Caki2 (cell line): ENCODE measurements around the gene HLA-DMA. TPM values are rescaled to one million over a fixed set of nuclear protein-coding genes. Genes with fewer than 3 reads are reported as not detected.

Experiments
- DNase-seq: peaks from one replicate; pipeline ENCODE4 v3.0.0-alpha.2; 2015; ENCODE audit warnings: low read depth
- in situ Hi-C: cut with HindIII; loops from 2 replicates; pipeline ENCODE4 v1.10.0; 2016; ENCODE audit warnings: low sequenced_read_pairs, low pct_unique_long_range_greater_than_20kb, mixed read lengths
- total RNA-seq: library from RNA; depleted of rRNA; stranded (reverse); fragments of >200 nt; shearing (Covaris generic); gene quantifications from 2 replicates; pipeline ENCODE4 v1.2.3, GENCODE V29; 2014; ENCODE audit warnings: low replicate concordance; rRNA removed

HLA-DMA gene
- total RNA-seq: 7.4 and 16.7 TPM in 2 replicates

- in situ Hi-C loops: no loop called here
- DNase-seq: peak; percentile 97
Measured at GRCh38 chr6:32952817-32953739, at the start of gene HLA-DMA. Gene HLA-DMA, minus strand, starts transcription at chr6:32953097. Its CDS starts 61 bp downstream, at chr6:32953036.

DNA sequence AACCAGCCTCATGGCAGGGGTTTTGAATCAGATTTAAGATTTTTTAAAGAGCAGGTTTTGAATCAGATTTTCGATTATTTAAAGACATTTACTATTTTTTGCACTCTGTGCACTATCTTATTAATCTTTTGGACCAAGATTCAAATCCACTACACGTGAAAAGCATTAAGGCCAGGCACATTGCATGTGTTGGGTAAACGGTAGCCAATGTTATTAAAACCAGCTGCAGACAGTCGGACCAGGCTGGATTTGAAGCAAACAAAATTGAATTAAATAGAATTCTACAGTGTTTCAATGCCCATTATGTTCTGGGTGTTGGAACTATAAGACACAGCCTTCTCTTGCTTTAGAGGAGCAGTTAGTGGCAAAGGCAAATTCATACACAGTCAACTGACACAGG is 48.8 kb upstream of the HLA-DMA start:
- in situ Hi-C loops: no loop called here
- DNase-seq: no peak

- in situ Hi-C loops: no loop called here
- no peak for DNase-seq
Measured at GRCh38 chr6:33000055-33000454, 47.2 kb upstream of the HLA-DMA start.

GRCh38 chr6:32995448-32995847 is 42.6 kb upstream of the HLA-DMA start:
- DNase-seq: no peak
- in situ Hi-C loops: no loop called here

GRCh38 chr6:32993363-32993973 is 40.6 kb upstream of the HLA-DMA start:
- in situ Hi-C loops: no loop called here
- DNase-seq: no peak

DNA sequence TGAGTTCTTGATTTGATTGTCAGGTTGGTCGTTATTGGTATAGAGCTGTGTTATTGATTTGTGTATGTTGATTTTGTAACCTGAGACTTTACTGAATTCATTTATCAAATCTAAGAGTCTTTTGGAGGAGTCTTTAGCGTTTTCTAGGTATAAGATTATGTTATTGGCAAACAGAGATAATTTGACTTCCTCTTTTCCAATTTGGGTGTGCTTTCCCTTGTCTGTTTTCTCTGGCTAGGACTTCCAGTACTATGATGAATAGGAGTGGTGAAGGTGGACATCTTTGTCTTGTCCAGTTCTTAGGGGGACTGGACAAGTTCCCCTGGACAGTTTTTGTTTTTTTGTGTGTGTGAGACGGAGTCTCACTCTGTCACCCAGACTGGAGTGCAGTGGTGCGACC is 39.1 kb upstream of the HLA-DMA start:
- DNase-seq: no peak
- in situ Hi-C loops: no loop called here

GRCh38 chr6:32989368-32989767 is 36.5 kb upstream of the HLA-DMA start:
- DNase-seq: no peak
- in situ Hi-C loops: no loop called here

- in situ Hi-C loops: no loop called here
- peak; percentile 71 for DNase-seq
Measured at GRCh38 chr6:32984622-32985389, 31.9 kb upstream of the HLA-DMA start.

- in situ Hi-C loops: no loop called here
- DNase-seq: no peak
Measured at GRCh38 chr6:32983964-32984621, 31.2 kb upstream of the HLA-DMA start.

DNA sequence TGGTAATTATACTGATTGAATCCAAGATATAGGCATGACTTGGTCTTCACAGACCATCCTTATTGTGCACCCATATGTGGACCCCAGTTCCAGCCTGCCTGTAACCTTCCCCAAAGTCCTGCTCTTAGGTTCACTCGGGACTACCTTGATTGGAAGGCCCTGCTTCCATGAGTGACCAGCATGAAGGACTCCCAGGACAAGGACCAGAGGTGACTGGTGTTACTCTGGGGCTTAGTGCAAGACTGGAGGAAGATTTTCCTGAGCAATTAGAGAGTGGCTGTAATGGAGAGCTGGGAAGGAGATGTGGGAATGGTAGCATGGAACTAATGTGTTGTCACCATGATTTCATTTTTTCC is 30.6 kb upstream of the HLA-DMA start:
- in situ Hi-C loops: no loop called here

GRCh38 chr6:32982702-32983492 is 30.0 kb upstream of the HLA-DMA start:
- DNase-seq: no peak

More for the DNA sequence above, 30.6 kb upstream of the HLA-DMA start:
- DNase-seq: no peak

DNA sequence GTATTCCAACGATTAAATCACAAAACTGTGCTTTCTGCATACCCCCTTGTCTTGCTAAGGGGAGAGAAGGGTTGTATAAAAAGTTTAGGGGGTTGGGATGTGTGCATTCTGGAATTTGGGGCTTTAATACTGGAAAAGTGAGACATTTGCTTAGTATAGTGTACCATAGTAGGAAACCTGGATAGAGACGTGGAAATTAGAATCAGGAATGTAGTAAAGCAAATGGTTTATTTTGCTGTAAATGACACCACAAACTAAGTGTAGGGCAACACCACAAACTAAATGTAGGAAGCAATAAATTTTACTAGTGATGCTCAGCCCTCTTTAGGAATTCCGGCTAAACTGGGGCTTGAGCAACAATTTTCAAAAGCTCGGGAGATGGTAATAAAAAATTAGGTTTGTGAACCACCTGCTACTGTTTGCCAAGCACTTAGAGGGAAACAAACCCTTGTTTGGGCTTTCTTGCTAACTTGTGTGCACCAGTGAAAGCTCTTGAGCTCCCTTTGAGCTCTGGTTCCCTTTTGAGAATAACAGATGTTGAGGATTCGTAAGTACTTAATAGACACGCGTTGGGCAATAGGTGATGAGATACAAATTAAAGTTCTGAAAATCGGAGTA is 29.3 kb upstream of the HLA-DMA start:
- in situ Hi-C loops: no loop called here
- no peak for DNase-seq

More at GRCh38 chr6:32982702-32983492, 30.0 kb upstream of the HLA-DMA start:
- in situ Hi-C loops: no loop called here

DNA sequence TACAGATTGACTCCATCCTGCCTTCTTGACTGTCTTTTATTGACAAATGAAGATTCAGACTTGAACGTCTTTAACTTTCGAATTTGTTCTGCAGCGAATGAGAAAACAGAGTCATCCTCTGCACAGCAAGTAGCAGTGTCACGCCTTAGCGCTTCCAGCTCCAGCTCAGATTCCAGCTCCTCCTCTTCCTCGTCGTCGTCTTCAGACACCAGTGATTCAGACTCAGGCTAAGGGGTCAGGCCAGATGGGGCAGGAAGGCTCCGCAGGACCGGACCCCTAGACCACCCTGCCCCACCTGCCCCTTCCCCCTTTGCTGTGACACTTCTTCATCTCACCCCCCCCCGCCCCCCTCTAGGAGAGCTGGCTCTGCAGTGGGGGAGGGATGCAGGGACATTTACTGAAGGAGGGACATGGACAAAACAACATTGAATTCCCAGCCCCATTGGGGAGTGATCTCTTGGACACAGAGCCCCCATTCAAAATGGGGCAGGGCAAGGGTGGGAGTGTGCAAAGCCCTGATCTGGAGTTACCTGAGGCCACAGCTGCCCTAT is 27.7 kb upstream of the HLA-DMA start:
- in situ Hi-C loops: no loop called here
- peak; percentile 45 for DNase-seq

GRCh38 chr6:32979720-32980487 is 27.0 kb upstream of the HLA-DMA start:
- in situ Hi-C loops: no loop called here
- DNase-seq: no peak

DNA sequence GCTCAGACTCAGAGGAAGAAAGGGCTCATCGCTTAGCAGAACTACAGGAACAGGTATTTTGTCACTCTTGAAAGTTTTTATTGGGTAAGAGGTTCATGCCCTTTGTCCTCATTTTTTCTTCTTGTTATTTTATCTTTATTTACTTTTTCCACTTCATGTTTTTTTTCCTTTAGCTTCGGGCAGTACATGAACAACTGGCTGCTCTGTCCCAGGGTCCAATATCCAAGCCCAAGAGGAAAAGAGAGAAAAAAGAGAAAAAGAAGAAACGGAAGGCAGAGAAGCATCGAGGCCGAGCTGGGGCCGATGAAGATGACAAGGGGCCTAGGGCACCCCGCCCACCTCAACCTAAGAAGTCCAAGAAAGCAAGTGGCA is 25.0 kb upstream of the HLA-DMA start:
- in situ Hi-C loops: no loop called here
- DNase-seq: no peak

- no peak for DNase-seq
- in situ Hi-C loops: no loop called here
Measured at GRCh38 chr6:32977272-32977952, 24.5 kb upstream of the HLA-DMA start.
